SKM-1 treated with dmso at 0.1 percent for 144 hours (cell line): Measurements from ENCODE around the gene OR6K3.
"Not testable (repeated sequence)": the region's sequence is repeated elsewhere in the genome, so short reads cannot be mapped to it uniquely, and the experiment has no call there.

Experiments used
- DNase-seq: peaks from one replicate; lab custom pipeline; 2025; ENCODE audit not compliant: unreplicated experiment; lab: John Stamatoyannopoulos, UW

OR6K3 gene, protein sequence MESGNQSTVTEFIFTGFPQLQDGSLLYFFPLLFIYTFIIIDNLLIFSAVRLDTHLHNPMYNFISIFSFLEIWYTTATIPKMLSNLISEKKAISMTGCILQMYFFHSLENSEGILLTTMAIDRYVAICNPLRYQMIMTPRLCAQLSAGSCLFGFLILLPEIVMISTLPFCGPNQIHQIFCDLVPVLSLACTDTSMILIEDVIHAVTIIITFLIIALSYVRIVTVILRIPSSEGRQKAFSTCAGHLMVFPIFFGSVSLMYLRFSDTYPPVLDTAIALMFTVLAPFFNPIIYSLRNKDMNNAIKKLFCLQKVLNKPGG

DNA sequence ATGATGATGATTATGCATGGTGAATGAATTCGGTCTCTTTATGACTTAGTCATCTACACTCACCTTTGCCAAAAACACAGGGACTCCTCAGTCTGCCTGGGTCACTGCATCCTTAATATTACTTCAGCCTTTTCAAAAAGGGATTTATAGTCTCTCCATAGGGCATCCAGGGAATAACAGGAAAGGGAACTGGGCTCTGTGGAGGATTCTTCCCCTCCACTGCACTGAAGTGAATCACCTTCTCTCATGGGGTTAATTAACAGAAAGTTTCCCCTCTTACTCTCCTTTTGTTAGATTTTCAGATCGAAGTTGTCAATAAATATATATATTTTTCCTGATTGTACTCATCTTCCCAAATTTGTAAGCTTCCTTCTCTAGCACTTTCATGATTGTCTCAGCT lies at the start of gene OR6K3:
TSS of gene OR6K3 (minus strand) at position 101 of the 400 bp plus-strand sequence. CDS start 2,605 bp downstream, outside the sequence.
- no peak for DNase-seq

DNA sequence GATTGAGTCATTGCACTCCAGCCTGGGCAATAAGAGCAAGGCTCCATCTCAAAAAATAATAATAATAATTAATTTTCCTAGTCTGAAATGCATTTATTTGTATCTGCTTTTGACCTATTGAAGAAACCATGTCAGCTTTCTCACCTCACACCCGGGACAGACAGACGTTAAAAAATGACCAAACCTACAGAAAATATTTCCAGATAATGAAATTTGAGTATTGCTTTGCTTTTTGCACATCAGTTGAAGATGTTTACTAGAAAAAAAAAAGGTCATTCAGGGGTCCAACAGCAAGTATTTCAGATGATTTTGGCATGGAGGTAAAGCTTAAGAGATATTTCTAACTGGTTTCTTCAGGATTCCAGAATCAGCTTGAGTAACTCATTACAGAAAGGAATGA lies 33.9 kb upstream of the OR6K3 start, which contains the start of gene OR6K6:
TSS of gene OR6K6 (plus strand) at position 301 of the 400 bp plus-strand sequence. CDS start 168 bp downstream, outside the sequence.
- no peak for DNase-seq

DNA sequence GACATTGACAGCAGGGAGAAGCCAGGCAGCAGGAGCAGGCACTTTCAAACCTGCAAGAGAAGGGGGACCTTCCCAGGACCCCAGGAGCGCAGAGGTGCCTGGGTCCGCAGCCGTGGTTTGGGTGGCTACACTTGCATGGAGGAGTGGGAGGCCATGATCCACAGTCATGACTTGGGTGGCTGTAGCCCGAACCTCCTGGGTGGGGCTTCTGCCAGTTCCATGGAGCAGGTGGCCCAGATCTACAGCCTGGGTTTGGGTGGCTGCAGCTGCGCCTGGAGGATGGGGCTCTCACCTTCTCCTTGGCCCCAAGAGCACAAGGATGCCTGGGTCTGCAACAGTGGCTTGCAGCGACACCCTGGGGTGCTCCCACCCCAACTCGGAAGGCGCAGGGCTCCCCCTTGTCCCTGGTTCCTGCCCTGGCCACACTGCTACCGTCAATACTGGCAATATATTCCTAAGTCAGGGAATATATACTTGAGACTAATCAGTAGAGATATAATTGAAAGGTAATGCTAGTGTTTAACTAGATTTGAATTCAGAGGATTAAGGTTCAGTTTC lies 31.7 kb upstream of the OR6K3 start:
- no peak for DNase-seq

- DNase-seq: no peak
Measured at GRCh38 chr1:158735848-158736247, 15.3 kb upstream of the OR6K3 start.

GRCh38 chr1:158732524-158732923 lies 12.0 kb upstream of the OR6K3 start:
- no peak for DNase-seq

DNA sequence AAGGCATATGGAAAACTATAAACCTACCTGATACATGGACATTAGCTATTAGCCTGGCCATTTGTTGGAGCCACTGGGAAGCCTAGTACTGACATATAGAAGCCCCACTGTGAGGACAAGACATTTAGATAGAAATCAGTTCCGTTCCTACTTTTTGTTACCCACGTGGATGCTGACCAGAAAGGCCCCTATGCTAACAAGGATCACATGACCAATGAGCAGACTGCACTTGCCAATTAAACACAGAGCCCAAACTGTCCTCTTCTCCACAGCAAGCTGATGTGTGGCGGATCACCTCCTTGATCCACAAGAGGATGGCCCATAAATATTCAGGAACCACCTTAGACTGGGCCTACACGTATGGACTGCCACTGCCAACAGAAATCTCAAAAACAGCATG lies 11.2 kb upstream of the OR6K3 start:
- DNase-seq: no peak

DNA sequence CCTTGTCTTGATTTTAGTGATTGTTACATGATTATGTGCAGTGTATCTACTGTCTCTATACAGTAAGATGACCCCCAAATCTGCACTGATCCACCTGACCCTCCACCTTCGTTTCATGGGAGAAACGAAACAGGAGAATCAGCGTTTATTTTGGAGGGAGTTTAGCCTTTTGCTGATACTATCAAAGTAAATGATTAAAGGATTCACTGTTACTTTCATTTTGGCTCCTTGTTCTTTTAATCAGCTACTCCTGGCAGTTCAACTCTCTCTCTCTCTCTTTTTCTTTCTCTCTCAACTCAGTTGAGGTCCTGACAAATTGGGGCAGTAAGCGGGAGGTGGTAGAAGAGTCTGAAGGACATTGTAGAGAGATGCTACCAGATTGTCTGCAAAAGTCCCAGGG lies 9.9 kb upstream of the OR6K3 start:
- no peak for DNase-seq

DNA sequence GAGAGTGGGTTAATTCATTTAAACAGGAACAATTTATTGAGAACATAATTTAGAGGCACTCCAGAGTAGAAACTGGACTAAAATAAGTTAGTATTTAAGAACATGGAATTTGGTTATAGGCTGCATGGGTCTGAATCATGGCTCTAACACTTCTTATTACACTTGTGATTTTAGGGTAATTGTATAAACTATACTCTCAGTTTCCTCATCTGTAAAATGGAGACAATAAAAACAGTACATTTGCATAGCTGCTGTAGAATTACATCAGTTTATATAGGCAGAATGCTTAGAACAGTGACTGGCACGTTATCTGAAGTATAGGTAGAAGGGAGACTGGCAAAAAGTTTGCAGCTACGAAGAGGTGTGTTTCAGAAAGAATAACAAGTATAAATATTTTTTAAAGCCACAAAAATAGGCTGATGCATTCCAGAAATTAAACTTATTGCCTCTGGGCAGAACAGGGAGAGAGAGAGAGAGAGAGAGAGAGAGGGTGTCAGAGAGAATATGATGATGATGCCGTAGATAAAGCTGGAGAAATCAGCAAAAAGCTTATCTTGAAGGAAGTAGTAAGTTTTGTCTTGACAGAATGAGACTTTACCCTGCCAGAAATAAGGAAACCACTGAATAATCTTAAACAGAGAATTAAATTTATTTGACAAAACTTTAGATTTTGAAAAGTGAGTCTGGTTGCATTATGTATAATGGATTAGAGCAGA lies 8.1 kb upstream of the OR6K3 start:
- DNase-seq: no peak

DNA sequence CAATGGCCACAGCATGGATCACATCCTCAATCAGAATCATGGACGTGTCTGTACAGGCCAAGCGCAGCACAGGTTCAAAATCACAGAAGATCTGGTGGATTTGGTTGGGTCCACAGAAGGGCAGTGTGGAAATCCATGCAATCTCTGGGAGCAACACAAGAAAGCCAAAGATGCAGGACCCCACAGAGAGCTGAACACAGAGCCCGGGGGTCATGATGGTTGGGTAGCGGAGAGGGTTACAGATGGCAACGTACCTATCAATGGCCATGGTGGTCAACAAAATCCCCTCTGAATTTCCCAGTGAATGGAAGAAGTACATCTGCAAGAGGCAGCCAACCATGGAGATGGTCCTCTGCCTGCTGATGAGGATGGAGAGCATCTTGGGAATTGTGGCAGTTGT lies 3.9 kb upstream of the OR6K3 start:
- DNase-seq: no peak

GRCh38 chr1:158719664-158720063 lies 856 bp downstream of the OR6K3 start:
- no peak for DNase-seq

DNA sequence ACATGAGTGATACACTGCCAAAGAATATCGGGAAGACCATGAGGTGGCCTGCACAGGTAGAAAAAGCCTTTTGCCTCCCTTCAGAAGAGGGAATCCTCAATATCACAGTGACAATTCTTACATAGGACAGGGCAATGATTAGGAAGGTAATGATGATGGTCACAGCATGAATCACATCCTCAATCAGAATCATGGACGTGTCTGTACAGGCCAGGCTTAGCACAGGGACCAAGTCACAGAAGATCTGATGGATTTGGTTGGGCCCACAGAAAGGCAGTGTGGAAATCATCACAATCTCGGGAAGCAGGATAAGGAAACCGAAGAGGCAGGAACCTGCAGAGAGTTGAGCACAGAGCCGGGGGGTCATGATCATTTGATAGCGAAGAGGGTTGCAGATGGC lies 3.2 kb downstream of the OR6K3 start:
- DNase-seq: no peak

DNA sequence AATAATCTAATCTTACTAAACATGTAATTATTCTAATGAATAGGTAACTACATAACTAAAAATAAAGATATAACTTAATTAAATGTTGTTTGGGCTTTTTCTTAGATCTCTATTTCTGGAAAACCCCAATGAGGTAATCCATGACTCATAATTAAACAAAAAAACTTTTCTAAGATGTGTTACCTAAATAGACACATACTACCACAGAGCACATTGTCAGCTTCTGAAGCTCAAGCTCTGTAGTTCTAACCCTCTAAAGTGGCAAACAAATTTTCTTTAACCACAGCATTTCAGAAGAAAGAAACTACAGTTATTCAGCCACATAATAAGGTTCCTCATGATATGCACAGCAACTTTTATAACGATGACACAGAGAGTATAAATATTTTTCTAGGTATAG lies 4.2 kb downstream of the OR6K3 start:
- no peak for DNase-seq

DNA sequence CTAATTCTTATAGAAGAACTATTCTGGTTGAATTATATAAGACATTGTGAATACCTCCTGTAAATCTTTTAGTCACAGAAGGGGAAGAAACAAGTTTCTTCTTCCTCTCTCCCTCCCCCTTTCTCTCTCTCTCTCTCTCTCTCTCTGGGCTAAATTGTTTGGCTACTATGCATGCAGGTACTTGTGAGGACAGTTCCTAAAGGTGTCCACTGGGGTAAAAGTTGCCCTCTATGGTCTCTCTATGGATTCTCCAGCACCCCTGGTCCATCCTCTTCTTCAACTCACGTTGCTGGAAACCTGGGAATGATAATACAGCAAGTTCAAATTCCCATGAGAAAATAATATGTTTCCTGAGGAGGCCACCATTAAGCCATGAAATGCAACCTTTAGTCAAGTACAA lies 5.8 kb downstream of the OR6K3 start:
- DNase-seq: no peak

GRCh38 chr1:158711098-158711497 lies 9.4 kb downstream of the OR6K3 start:
- DNase-seq: no peak

DNA sequence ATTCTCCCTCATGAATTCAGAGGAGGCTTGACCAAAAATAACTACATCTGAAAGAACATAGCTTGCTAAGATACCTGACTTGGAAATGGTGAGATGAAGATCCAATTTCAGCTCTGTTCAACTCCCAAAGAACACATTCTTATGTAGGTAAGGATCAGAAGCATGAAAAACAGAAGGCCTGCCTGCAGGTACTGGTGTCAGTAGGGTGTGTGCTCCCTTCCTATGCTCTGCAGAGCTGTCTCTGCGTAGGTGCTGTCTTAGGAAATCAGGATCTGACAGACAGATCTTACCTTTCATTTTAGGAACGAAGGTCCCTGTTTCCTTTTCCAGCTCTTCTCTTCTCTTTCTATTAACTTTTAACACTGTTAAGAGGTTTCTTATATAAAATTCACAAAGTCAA lies 14.4 kb downstream of the OR6K3 start:
- DNase-seq: no peak

DNA sequence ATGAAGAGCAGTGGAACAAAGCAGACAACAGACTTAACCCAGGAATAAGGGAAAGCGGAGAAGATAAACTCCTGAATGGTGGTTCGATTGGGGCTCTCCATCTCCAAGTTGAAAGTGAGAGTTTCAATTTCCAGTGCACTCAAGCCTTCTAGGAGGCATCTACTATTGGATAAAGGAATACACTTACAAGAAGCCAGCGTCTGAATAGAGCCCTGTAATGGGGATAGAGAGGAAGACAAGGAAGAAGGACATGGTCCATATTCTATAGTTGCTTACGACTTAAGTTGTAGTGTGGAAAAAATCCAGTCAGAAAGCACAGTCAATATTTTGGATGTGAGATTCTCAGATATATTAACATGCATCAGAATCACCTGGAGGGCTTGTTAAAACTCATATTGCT lies 20.0 kb downstream of the OR6K3 start, which contains the start of gene OR6K2:
TSS of gene OR6K2 (minus strand) at position 101 of the 400 bp plus-strand sequence. CDS start at position 101, 0 bp downstream.
- DNase-seq: no peak

GRCh38 chr1:158694596-158694995 lies 25.9 kb downstream of the OR6K3 start:
- DNase-seq: no peak

GRCh38 chr1:158692356-158692755 lies 28.2 kb downstream of the OR6K3 start:
- DNase-seq: no peak

DNA sequence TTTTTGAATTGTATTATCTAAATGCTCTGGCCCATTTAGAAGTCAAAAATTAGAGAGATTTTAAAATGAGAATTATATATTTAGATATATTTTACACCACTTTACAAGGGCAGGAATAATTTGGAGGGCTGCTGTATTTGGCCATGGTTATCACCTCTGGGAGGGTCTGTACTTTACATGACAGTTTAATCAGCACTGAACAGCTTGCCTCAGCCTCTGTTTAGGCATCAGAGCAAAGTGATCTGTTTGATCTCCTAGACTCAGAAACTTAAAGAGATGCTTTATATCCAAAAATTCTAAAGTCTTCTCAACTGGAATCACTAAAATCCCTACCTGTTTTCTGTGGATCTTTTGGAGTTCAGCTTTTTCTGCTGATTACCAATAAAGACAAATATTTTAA lies 28.6 kb downstream of the OR6K3 start:
- no peak for DNase-seq

- not testable (repeated sequence) for DNase-seq
Measured at GRCh38 chr1:158691149-158691548, 29.4 kb downstream of the OR6K3 start.

DNA sequence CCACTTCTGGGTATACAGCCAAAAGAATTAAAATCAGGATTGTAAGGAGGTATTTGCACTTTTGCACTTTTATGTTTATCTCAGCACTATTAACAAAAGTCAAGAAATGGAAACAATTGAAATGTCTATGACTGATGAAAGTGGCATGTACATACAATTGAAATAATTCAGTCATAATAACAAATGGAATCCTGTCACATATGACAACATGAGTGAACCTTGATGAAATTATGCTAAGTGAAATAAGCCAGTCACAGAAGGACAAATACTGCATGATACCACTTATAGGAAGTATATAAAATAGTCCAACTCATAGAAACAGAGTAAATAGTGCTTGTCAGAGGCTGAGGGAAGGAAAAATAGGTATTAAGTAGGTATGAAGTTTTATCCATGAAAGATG lies 30.6 kb downstream of the OR6K3 start:
- no peak for DNase-seq

GRCh38 chr1:158689110-158689509 lies 31.4 kb downstream of the OR6K3 start:
- DNase-seq: no peak
